GM12873 (cell line): ENCODE results near the gene ZCCHC9.

ENCODE experiments used
- TF ChIP-seq, protein P1 (sequence below): IDR thresholded peaks from 2 replicates; pipeline ENCODE4 v1.5.1; 2012; ENCODE audit warnings: low read depth, mild to moderate bottlenecking, moderate library complexity, low read length, control low read depth; ENCODE audit not compliant: insufficient read depth; ENCODE audit errors: missing control alignments

Gene ZCCHC9

GRCh38 chr5:81334304-81335061 lies 33.1 kb downstream of the ZCCHC9 start:
- TF ChIP-seq, protein P1, sequence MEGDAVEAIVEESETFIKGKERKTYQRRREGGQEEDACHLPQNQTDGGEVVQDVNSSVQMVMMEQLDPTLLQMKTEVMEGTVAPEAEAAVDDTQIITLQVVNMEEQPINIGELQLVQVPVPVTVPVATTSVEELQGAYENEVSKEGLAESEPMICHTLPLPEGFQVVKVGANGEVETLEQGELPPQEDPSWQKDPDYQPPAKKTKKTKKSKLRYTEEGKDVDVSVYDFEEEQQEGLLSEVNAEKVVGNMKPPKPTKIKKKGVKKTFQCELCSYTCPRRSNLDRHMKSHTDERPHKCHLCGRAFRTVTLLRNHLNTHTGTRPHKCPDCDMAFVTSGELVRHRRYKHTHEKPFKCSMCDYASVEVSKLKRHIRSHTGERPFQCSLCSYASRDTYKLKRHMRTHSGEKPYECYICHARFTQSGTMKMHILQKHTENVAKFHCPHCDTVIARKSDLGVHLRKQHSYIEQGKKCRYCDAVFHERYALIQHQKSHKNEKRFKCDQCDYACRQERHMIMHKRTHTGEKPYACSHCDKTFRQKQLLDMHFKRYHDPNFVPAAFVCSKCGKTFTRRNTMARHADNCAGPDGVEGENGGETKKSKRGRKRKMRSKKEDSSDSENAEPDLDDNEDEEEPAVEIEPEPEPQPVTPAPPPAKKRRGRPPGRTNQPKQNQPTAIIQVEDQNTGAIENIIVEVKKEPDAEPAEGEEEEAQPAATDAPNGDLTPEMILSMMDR = no peak

DNA sequence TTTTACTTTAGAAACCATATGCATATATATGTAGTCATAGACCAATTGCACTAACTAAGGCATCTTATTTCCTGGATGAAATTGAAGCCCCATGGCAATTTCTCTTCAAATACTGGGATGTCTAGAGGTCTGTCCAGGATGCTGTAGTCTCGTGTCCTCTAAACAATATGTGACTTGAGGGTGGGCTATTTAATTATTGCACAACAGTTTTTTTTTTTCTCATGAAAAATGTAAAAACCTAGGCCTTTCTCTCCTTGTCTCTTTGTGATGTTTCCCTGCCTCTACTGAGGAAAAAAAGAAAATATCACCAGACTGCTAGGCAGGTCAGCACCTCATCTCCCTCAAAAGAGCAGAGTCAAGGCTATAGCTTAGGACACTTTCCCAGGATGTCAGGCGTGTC lies 34.6 kb downstream of the ZCCHC9 start:
- TF ChIP-seq, protein P1 = no peak

GRCh38 chr5:81336556-81336955 lies 35.2 kb downstream of the ZCCHC9 start:
- TF ChIP-seq, protein P1 = no peak

- TF ChIP-seq, protein P1 = no peak
These were observed 36.4 kb downstream of the ZCCHC9 start for GRCh38 chr5:81337803-81338202.

DNA sequence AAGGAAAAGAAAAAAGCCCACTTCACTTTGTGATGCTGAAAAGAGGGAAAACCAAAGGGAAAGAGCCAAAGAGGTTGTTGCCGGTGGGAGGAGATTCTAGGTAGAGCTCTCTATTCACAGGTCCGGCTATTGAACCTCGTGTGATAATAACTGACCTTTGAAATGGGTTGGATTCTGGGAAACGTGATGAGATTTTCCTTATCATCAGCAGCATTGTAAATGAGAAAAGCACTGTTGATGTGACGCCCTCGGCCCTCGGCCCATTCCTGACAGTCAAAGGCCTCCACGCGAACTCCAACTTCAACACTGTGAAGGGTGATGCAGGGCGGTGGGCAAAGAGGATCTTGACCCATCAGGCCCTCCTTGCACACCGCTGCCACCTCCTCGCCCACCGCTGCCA lies 43.3 kb downstream of the ZCCHC9 start:
- TF ChIP-seq, protein P1 = no peak

DNA sequence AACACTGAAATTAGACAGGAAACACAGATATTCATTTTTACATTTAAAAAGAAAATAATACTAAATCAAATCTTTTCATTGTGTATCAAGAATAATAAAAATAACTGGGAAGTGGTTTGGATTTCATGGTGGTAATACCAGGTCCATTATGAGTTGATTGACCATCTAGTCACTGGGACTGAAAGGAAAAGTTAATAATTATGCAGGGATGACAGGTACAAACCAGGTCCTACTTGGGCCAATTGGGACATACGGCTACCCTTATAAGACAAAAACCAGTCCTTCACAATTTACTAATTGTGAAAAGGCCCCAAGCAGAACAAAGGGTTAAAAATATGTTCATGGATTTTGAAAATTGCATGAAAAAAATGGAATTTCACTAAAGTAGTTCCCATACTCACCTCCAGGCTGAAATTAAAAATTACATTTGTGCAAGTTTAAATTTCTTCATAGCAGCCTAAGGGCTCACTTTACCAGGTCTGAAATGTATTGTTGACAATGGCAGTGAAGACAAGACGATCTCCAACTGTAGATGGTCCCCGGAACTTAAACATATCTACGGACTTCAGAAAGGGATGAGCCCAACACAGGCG lies 44.1 kb downstream of the ZCCHC9 start:
- TF ChIP-seq, protein P1 = no peak

GRCh38 chr5:81349161-81349560 lies 47.8 kb downstream of the ZCCHC9 start:
- TF ChIP-seq, protein P1 = no peak
